Thyroid gland (tissue), 4 donors: ENCODE data around the gene KRTAP5-1. TPM values are rescaled to one million over a fixed set of nuclear protein-coding genes. Genes with fewer than 3 reads are reported as not detected.

ENCODE experiments used
- DNase-seq, 2 donors: peaks; one replicate each; pipeline ENCODE4 v3.0.0-alpha.2; 2019
- H3K27ac ChIP-seq, 3 donors: fragments of 200-600 bp; sonication (generic); 1 replicate in 2 of 3; 2 replicates in 1 of 3; pipeline ENCODE4 v1.5.1; 2016 to 2019; ENCODE audit warnings: mild to moderate bottlenecking in 1 of 3, moderate library complexity in 1 of 3
- H3K27me3 ChIP-seq: fragments of 200-600 bp; sonication (generic); one replicate; pipeline ENCODE4 v1.5.1; 2019
- H3K36me3 ChIP-seq, 2 donors: fragments of 200-600 bp; sonication (generic); one replicate each; pipeline ENCODE4 v1.5.1; 2016 to 2019
- H3K4me1 ChIP-seq, 2 donors: fragments of 200-600 bp; sonication (generic); one replicate each; pipeline ENCODE4 v1.5.1; 2017 to 2019
- H3K4me3 ChIP-seq, 3 donors: fragments of 200-600 bp; sonication (generic); replicated peaks in 1 of 3; 1 replicate in 2 of 3; 2 replicates in 1 of 3; pipeline ENCODE4 v1.5.1; 2016; ENCODE audit warnings: mild to moderate bottlenecking in 1 of 3
- H3K9me3 ChIP-seq: fragments of 200-600 bp; sonication (generic); one replicate; pipeline ENCODE4 v1.5.1; 2017
- CTCF ChIP-seq, 6 experiments: fragments of 200-600 bp in 3 of 6; fragments of 450-650 bp in 3 of 6; sonication (generic) in 3 of 6; IDR thresholded peaks; one replicate each; pipeline ENCODE4 v1.5.1; 2016 to 2019; ENCODE audit warnings: antibody characterized with exemption in 6 of 6, mild to moderate bottlenecking in 2 of 6, inconsistent platforms in 1 of 6, moderate library complexity in 1 of 6
- POLR2A ChIP-seq, 2 donors: fragments of 450-650 bp; IDR thresholded peaks; one replicate each; pipeline ENCODE4 v1.6.1; 2017; ENCODE audit warnings: antibody characterized with exemption in 2 of 2, mild to moderate bottlenecking in 2 of 2, moderate library complexity in 1 of 2
- WGBS, 2 donors: methylation state at CpG; one replicate each; pipeline ENCODE4 v1.1.5; 2017; 5-methylcytosine and 5-hydroxymethylcytosine counted together
- intact Hi-C: fragments of 100-400 bp; cut with DNase I; formaldehyde crosslinking; loops from one replicate; pipeline ENCODE4 v1.15.1; 2023
- total RNA-seq, 4 donors: library from RNA; depleted of rRNA; stranded (reverse); fragments of >200 nt; gene quantifications; one replicate each; pipeline ENCODE4 v1.2.3, GENCODE V29; 2016

KRTAP5-1 gene
- total RNA-seq, 4 donors from 2014 or later, result not detected

GRCh38 chr11:1541474-1542204 is 43.4 kb downstream of the KRTAP5-1 start:
- Histone ChIP-seq H3K4me3 (no peak overlapping the region), H3K27me3 (no peaks in the 10 kb centered on the region), H3K36me3 (no peaks in the 10 kb centered on the region), H3K4me1 (peaks cover 0 to 14% of the 10 kb centered on the region in 2 donors), H3K9me3 (no peaks in the 10 kb centered on the region), H3K27ac (no peak overlapping the region)
- 87 to 91% methylated on average over 4 to 10 of the region's 22 CpGs for WGBS, 2 donors
- no peak for DNase-seq
- intact Hi-C loops, result loop anchor here (10.0 kb wide), 1 partner anchor 83 kb away; the partner anchor contains the start of genes KRTAP5-4 and KRTAP5-5
- TF ChIP-seq CTCF (IDR thresholded peaks at IDR 0.05) (no peak), POLR2A (IDR thresholded peaks at IDR 0.05) (no peak)

- no peak for DNase-seq
- Histone ChIP-seq H3K9me3 (no peaks in the 10 kb centered on the region), H3K4me1 (peaks cover 0 to 20% of the 10 kb centered on the region in 2 donors), H3K36me3 (no peaks in the 10 kb centered on the region), H3K4me3 (no peak overlapping the region), H3K27me3 (no peaks in the 10 kb centered on the region), H3K27ac (no peak overlapping the region)
- intact Hi-C loops, result loop anchor here (10.0 kb wide), 1 partner anchor 85 kb away; the partner anchor contains the start of genes KRTAP5-4 and KRTAP5-5
- 80 to 90% methylated on average over 6 of the region's 6 CpGs for WGBS, 2 donors
- TF ChIP-seq CTCF (IDR thresholded peaks at IDR 0.05) (no peak), POLR2A (IDR thresholded peaks at IDR 0.05) (no peak)
Measured at GRCh38 chr11:1540074-1540473, 45.0 kb downstream of the KRTAP5-1 start.

GRCh38 chr11:1538153-1538552 is 46.9 kb downstream of the KRTAP5-1 start:
- Histone ChIP-seq H3K9me3 (no peaks in the 10 kb centered on the region), H3K27ac (no peak overlapping the region), H3K4me3 (no peak overlapping the region), H3K4me1 (peaks cover 0 to 31% of the 10 kb centered on the region in 2 donors), H3K36me3 (no peaks in the 10 kb centered on the region), H3K27me3 (no peaks in the 10 kb centered on the region)
- TF ChIP-seq POLR2A (IDR thresholded peaks at IDR 0.05) (no peak), CTCF (IDR thresholded peaks at IDR 0.05) (no peak)
- WGBS, 2 donors, result 88 to 90% methylated on average over 5 of the region's 5 CpGs
- no peak for DNase-seq
- intact Hi-C loops, result no loop called here

- no peak for TF ChIP-seq CTCF (IDR thresholded peaks at IDR 0.05)
- no peak for TF ChIP-seq POLR2A (IDR thresholded peaks at IDR 0.05)
- no peaks in the 10 kb centered on the region for H3K9me3 ChIP-seq
- intact Hi-C loops, result no loop called here
- no peaks in the 10 kb centered on the region for H3K27me3 ChIP-seq
- H3K4me1 ChIP-seq, result peaks cover 0 to 50% of the 10 kb centered on the region in 2 donors
- no peaks in the 10 kb centered on the region for H3K36me3 ChIP-seq
- no peak for DNase-seq
- WGBS, 2 donors, result 73 to 77% methylated on average over 16 of the region's 16 CpGs
- H3K4me3 ChIP-seq, result no peak overlapping the region
- H3K27ac ChIP-seq, result no peak overlapping the region
Measured at GRCh38 chr11:1536065-1536843, 48.8 kb downstream of the KRTAP5-1 start.

GRCh38 chr11:1534682-1535081 is 50.4 kb downstream of the KRTAP5-1 start:
- 90 to 94% methylated on average over 14 of the region's 14 CpGs for WGBS, 2 donors
- Histone ChIP-seq H3K4me1 (peaks cover 0 to 54% of the 10 kb centered on the region in 2 donors), H3K27ac (no peak overlapping the region), H3K27me3 (no peaks in the 10 kb centered on the region), H3K4me3 (no peak overlapping the region), H3K36me3 (no peaks in the 10 kb centered on the region), H3K9me3 (no peaks in the 10 kb centered on the region)
- no peak for TF ChIP-seq POLR2A (IDR thresholded peaks at IDR 0.05)
- TF ChIP-seq CTCF (IDR thresholded peaks at IDR 0.05), result no peak
- DNase-seq, result no peak
- intact Hi-C loops, result no loop called here
